Activated T-helper 17 cell treated with anti-CD3 and anti-CD28 coated beads, Interleukin-2, amount 50 U/mL, for 72 hours (primary cell): ENCODE data around the gene USP7. TPM values are rescaled to one million over a fixed set of nuclear protein-coding genes. Genes with fewer than 3 reads are reported as not detected.
"Not testable (repeated sequence)": the region's sequence is repeated elsewhere in the genome, so short reads cannot be mapped to it uniquely, and the experiment has no call there.

Experiments
- ATAC-seq: fragments of 150-1000 bp; cut with Tn5 transposase; replicated peaks from 2 replicates; pipeline ENCODE4 v1.10.0; 2021; ENCODE audit warnings: mild to moderate bottlenecking, moderate library complexity
- H3K27ac Mint-ChIP-seq: one replicate; pipeline ENCODE4 v1.8.0; 2022; ENCODE audit warnings: mixed read lengths
- H3K27me3 Mint-ChIP-seq: one replicate; pipeline ENCODE4 v1.8.0; 2022; ENCODE audit warnings: mixed read lengths
- H3K36me3 Mint-ChIP-seq: one replicate; pipeline ENCODE4 v1.8.0; 2022; ENCODE audit warnings: low read depth, mild to moderate bottlenecking, mixed read lengths
- H3K4me1 Mint-ChIP-seq: one replicate; pipeline ENCODE4 v1.8.0; 2022; ENCODE audit warnings: mixed read lengths
- H3K4me3 Mint-ChIP-seq: one replicate; pipeline ENCODE4 v1.8.0; 2022; ENCODE audit warnings: mild to moderate bottlenecking, mixed read lengths
- H3K9me3 Mint-ChIP-seq: one replicate; pipeline ENCODE4 v1.8.0; 2022; ENCODE audit warnings: mixed read lengths
- total RNA-seq, 2 donors: library from RNA; stranded (reverse); gene quantifications; one replicate each; pipeline ENCODE4 v1.2.3, GENCODE V29; 2022

Gene USP7
- total RNA-seq, 2 donors from 2014 or later = 157 to 181 TPM

DNA sequence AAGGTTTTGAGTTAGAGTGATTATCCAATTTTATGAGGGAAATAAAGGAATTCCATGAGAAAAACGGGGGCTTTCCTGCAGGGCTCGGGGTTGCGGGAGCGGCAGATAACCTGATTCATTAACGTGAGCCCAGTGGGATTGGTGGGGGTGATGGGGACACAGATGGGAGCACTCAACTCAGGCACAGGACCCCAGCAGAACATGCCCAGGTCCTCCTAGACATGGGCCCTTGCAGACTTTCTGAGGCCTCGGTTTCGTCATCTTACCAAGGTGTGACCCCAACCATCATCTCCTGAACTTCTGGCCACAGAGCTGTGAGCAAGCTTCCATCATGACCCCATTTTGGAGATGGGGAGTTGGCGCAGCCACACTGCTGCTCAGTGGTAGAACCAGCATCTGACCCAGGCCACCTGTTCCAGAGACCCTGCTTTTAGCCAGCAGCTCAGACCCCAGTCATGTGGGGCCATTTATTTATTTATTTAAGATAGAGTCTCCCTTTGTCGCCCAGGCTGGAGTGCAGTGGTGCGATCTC is 117.2 kb downstream of the USP7 start:
- no peaks in the 10 kb centered on the region for H3K27me3 Mint-ChIP-seq
- no peaks in the 10 kb centered on the region for H3K9me3 Mint-ChIP-seq
- no peak overlapping the region for H3K4me3 Mint-ChIP-seq
- no peak for ATAC-seq
- H3K27ac Mint-ChIP-seq = no peak overlapping the region
- peaks cover 88% of the 10 kb centered on the region for H3K36me3 Mint-ChIP-seq
- peaks cover 22% of the 10 kb centered on the region for H3K4me1 Mint-ChIP-seq

GRCh38 chr16:8845699-8846298 is 117.9 kb downstream of the USP7 start:
- H3K4me3 Mint-ChIP-seq = no peak overlapping the region
- H3K4me1 Mint-ChIP-seq = peaks cover 20% of the 10 kb centered on the region
- no peaks in the 10 kb centered on the region for H3K27me3 Mint-ChIP-seq
- no peak overlapping the region for H3K27ac Mint-ChIP-seq
- H3K9me3 Mint-ChIP-seq = no peaks in the 10 kb centered on the region
- peaks cover 81% of the 10 kb centered on the region for H3K36me3 Mint-ChIP-seq
- no peak for ATAC-seq

- Mint-ChIP-seq H3K4me1 (peaks cover 11% of the 10 kb centered on the region), H3K36me3 (peaks cover 57% of the 10 kb centered on the region)
- not testable (repeated sequence) for H3K9me3 Mint-ChIP-seq, H3K4me3 Mint-ChIP-seq, ATAC-seq, H3K27me3 Mint-ChIP-seq, H3K27ac Mint-ChIP-seq
Observed at GRCh38 chr16:8843296-8843695, 120.4 kb downstream of the USP7 start.

Other genes starting within 250 kb of the USP7 start
- 10 to 100 TPM; 14.2 to 15.4 TPM for gene TMEM186, start 166.3 kb downstream of the USP7 start, total RNA-seq
- 10 to 100 TPM; 33.0 to 59.1 TPM for gene PMM2, start 166.1 kb downstream of the USP7 start, total RNA-seq
- 100 to 1,000 TPM in 1 of 2 donors, 10 to 100 TPM in 1; 98.6 to 115 TPM for gene CARHSP1, start 94.9 kb downstream of the USP7 start, total RNA-seq
- not detected for gene LITAFD, start 81.6 kb downstream of the USP7 start, total RNA-seq
- gene HAPSTR1, start 127.7 kb upstream of the USP7 start, total RNA-seq = 10 to 100 TPM; 46.1 to 58.1 TPM